ENCODE measurements around the gene PLPPR2. TPM values are rescaled to one million over a fixed set of nuclear protein-coding genes. Genes with fewer than 3 reads are reported as not detected.
"Not testable (repeated sequence)": the region's sequence is repeated elsewhere in the genome, so short reads cannot be mapped to it uniquely, and the experiment has no call there.

The PLPPR2 gene, protein sequence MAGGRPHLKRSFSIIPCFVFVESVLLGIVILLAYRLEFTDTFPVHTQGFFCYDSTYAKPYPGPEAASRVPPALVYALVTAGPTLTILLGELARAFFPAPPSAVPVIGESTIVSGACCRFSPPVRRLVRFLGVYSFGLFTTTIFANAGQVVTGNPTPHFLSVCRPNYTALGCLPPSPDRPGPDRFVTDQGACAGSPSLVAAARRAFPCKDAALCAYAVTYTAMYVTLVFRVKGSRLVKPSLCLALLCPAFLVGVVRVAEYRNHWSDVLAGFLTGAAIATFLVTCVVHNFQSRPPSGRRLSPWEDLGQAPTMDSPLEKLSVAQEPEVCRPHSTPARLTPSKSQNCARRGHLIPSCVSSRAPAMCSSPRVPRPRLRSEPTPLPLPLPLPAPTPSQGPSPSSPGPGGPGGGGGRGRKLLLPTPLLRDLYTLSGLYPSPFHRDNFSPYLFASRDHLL
- 10.5 TPM for polyA plus RNA-seq (ENCODE audit: insufficient read length)
- long read RNA-seq, donor 1, partial matches to known transcripts = 0 of 3 reads
- long read RNA-seq, donor 1, other reads (novel, unspliced or antisense) = 0 of 3 reads
- long read RNA-seq, donor 2, partial matches to known transcripts = 5 of 6 reads
- long read RNA-seq, donor 2, other reads (novel, unspliced or antisense) = 0 of 6 reads
- long read RNA-seq, donor 3, partial matches to known transcripts = 0 of 2 reads
- long read RNA-seq, donor 3, other reads (novel, unspliced or antisense) = 0 of 2 reads
- long read RNA-seq, donor 4 = 0 reads
- long read RNA-seq, donor 5, transcript PLPPR2-201 (10 exons, 2,727 nt) = major isoform, 6 of 6 reads
- long read RNA-seq, donor 5, partial matches to known transcripts = 0 of 6 reads
- long read RNA-seq, donor 5, other reads (novel, unspliced or antisense) = 0 of 6 reads
- long read RNA-seq, donor 6, partial matches to known transcripts = 0 of 2 reads
- long read RNA-seq, donor 6, other reads (novel, unspliced or antisense) = 0 of 2 reads
- long read RNA-seq, donor 7 = 0 reads
- long read RNA-seq, donor 8, partial matches to known transcripts = 0 of 2 reads
- long read RNA-seq, donor 8, other reads (novel, unspliced or antisense) = 0 of 2 reads

GRCh38 chr19:11355160-11356073, at the start of gene PLPPR2:
PLPPR2 (plus strand) TSS chr19:11355432; CDS start chr19:11357674, 2,242 bp downstream.
- DNase-seq = peak; percentile 85

DNA sequence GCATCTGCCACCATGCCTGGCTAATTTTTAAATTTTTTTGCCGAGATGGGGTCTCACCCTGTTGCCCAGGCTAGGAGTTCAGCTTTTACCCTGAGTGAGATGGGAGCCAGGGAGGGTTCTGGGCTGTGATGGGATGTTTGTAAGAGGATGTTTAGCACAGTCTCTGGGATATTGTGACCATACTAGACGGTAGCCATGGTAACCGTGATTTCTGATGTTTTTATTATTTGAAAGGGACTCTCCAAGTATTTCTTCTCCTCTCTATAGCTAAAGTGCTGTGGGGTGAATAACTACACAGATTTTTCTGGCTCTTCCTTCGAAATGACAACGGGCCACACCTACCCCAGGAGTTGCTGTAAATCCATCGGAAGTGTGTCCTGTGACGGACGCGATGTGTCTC, 48.9 kb upstream of the PLPPR2 start:
- no peak for DNase-seq

GRCh38 chr19:11320278-11320995, 34.8 kb upstream of the PLPPR2 start:
- DNase-seq = not testable (repeated sequence)

GRCh38 chr19:11321191-11322126, 33.8 kb upstream of the PLPPR2 start:
- no peak for DNase-seq

- no peak for DNase-seq
Observed at GRCh38 chr19:11322269-11323024, 32.8 kb upstream of the PLPPR2 start.

DNA sequence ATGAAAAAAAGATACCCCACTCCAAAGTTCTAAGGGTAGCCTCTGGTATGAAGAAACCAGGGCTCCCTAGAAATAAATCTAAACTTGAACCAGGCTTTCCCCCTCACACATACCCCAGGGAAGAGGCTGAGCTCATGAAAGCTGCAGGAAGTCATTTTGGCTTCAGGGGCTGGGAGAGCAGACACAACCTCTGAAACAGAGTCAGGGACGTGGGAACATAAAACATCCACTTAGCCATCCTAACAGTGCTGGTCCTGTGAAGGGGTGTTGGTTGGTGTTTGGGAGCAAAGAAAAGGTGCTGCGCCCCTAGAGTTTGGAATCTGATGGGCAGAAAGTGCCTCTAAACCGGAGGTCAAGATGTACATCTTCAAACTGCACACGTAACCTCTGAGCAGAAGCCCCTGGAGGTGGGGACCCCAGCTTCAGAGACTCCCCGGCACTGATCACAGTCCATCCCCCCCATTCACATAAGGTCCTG, 31.6 kb upstream of the PLPPR2 start:
- DNase-seq = no peak

DNA sequence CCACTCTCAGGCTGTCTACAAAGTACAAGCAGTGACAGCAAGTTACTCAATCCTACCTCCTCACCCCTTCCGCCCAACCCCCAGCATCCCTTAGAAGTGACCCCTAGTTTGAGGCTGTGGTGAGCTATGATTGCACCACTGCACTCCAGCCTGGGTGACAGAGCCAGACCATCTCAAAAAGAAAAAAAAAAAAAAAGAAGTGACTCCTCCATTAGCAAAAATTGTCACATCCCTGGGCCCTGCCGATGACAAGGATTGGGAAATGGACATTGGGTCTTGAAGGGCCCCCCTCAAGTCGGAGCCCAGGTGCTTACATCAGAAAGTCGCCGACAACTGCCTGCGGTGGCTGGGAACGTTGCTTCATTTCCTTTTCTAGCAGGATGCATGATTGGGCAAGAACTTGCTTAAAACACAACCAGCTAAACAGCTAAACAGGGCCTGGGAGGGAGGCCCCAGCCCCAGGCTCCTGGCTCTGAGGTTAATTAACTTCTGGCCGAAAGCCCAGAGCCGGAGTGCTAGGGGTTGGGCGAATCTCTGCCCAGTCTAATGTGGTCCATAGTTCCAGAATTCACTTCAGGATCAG, 31.1 kb upstream of the PLPPR2 start:
- peak; percentile 71 for DNase-seq

DNA sequence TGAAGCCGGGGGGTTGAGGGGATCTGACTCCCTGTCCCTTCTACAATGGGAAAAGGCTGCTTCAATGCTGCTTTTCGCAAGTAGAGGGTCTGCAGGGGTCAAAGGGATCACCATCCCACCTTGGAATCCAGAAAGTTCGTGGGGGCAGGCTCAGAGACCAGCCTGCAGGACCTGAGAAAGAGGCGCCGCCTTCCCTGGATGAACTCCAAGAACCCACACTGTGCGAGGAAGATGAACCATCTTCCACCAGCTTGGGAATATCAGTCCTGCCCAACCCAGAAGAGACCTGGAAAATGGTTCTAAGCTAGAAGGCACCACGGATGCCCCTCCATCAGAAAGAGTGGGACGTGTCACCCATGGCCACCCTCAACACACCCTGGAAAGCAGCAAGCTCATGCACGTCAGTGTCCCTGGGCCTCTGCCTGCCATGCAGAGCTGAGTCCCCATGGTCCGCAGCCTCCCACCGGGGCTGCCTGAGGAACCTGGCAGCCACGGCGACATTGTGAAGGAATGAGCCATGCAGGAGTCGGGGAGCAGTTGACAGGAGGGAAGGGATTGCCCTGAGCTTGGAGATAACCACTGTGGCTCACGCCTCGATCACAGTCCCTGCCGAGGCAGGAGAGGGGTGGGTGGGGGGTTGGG, 30.4 kb upstream of the PLPPR2 start:
- DNase-seq = no peak

GRCh38 chr19:11325544-11325943, 29.7 kb upstream of the PLPPR2 start:
- DNase-seq = no peak

GRCh38 chr19:11330127-11330526, 25.1 kb upstream of the PLPPR2 start:
- DNase-seq = no peak

DNA sequence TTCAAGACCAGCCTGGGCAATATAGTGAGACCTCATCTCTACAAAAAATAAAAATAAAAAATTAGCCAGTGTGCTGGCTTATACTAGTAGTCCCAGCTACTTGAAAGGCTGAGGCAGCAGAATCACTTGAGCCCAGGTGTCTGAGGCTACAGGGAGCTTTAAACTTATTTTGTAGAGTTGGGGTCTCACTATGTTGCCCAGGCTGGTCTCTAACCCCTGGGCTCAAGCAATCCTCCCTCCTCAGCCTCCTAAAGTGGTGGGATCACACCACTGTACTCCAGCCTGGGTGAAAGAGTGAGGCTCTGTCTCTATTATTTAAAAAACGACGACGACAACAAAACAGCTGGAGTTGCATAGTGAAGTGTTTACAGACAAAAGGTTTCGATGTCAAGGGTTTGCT, 23.7 kb upstream of the PLPPR2 start:
- no peak for DNase-seq

DNA sequence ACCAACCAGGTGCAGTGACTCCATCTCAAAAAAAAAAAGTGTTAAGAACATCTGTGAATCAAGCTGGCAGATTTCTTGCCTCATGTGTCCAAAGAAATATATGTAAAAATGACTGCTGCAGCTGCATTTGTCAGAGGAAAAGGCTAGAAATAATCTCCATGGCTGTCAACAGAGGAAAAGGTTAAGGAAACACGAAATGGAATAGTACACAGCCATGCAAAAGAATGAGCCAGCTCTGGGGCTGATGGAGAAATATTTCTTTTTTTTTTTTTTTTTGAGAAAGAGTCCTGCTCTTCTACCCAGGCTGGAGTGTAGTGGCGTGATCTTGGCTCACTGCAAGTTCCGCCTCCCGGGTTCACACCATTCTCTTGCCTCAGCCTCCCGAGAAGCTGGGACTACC, 22.4 kb upstream of the PLPPR2 start:
- no peak for DNase-seq

- not testable (repeated sequence) for DNase-seq
Observed at GRCh38 chr19:11333838-11334237, 21.4 kb upstream of the PLPPR2 start.

DNA sequence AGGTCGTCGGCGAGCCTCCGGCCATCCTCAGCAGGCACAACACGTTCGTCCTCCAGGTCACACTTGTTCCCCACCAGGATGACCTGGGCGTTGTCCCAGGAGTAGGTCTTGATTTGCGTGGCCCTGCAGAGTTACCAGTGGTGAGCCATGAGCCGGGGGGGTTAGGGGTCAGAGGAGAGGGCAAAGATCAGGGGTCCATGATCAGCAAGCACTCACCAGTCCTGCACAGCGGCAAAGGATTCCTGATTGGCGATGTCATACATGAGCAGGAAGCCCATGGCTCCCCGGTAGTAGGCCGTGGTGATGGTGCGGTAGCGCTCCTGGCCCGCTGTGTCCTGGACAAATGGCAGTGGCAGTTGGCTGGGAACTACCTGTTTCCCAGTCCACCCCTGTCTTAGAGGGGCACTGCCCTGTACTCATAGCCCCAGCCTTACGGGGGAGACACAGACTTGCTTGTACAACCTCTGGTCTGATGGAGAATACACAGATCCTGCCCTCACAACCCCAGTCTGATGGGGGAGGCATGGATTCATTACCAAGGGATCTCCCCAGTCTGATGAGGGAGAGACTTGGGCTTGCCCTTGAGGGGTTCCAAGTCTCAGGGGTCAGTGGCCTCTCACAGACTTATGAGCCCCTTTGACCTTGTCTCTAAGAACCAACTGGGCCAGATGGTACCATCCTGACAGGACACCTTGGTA, 19.6 kb upstream of the PLPPR2 start:
- DNase-seq = no peak

DNA sequence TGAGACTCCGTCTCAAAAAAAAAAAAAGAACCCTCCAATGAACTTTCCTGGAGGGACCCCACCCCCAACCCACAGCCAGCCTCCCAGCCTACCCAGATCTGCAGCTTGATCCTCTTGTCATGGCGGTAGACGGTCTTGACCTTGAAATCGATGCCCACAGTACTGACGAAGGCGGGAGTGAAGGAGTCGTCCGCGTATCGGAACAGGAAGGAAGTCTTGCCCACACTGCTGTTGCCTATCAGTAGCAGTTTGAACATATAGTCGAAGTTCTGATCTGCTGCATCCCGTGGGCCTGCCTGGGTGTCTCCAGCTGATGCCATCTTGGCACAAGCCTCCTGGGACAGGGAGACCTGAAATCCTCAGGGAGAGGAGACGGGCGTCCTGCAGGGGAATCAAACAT, 18.2 kb upstream of the PLPPR2 start:
- DNase-seq = no peak

DNA sequence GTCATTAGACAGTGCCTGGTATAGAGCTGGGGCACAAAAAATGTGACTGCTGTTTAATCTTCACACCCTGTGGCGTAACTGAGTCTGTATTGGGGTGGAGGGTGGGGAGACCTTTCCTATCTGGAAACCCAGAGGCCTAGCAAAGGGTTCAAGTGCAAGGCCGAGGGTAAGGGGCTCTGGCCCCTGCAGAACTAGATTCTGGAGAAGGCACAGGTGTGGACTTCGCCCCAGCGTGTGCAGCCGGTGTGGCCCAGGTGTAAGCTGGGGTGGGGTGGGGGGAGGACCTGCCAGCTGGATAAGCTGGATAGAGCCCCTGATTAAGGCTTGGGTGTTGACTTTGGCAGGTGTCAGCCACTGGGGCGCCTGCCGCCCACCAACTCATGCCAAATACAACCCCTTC, 17.1 kb upstream of the PLPPR2 start:
- no peak for DNase-seq

- no peak for DNase-seq
Observed at GRCh38 chr19:11338569-11339253, 16.5 kb upstream of the PLPPR2 start.
